ENCODE results near the gene CRYGN.

The CRYGN gene

DNA sequence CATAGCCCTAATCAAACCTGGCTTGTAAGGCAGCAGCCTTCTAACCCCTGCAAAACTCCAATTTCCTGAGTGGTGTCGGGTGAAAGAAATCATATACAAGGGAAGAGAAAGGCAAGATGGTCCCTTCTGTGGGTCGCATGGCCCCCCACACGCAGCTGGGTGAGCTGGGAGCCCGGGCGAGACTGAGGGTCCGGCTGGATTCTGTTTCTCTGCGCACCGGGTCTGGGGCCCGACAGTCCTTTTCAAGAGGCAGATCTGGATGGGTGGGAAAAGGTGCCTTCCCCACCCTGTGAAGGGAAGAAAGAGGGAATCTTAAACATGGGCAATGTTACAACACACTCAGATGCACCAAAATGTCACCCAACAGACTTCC lies 48.6 kb downstream of the CRYGN start:
- H3K4me3 ChIP-seq (replicated peaks; ENCODE audit: low read depth, low read length) = no peak overlapping the region
- no peak for DNase-seq (ENCODE audit: extremely low read depth, low read depth)
- TF ChIP-seq, protein P1, sequence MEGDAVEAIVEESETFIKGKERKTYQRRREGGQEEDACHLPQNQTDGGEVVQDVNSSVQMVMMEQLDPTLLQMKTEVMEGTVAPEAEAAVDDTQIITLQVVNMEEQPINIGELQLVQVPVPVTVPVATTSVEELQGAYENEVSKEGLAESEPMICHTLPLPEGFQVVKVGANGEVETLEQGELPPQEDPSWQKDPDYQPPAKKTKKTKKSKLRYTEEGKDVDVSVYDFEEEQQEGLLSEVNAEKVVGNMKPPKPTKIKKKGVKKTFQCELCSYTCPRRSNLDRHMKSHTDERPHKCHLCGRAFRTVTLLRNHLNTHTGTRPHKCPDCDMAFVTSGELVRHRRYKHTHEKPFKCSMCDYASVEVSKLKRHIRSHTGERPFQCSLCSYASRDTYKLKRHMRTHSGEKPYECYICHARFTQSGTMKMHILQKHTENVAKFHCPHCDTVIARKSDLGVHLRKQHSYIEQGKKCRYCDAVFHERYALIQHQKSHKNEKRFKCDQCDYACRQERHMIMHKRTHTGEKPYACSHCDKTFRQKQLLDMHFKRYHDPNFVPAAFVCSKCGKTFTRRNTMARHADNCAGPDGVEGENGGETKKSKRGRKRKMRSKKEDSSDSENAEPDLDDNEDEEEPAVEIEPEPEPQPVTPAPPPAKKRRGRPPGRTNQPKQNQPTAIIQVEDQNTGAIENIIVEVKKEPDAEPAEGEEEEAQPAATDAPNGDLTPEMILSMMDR (IDR thresholded peaks at IDR 0.05; ENCODE audit: low read depth, low read length, missing control alignments) = no peak

DNA sequence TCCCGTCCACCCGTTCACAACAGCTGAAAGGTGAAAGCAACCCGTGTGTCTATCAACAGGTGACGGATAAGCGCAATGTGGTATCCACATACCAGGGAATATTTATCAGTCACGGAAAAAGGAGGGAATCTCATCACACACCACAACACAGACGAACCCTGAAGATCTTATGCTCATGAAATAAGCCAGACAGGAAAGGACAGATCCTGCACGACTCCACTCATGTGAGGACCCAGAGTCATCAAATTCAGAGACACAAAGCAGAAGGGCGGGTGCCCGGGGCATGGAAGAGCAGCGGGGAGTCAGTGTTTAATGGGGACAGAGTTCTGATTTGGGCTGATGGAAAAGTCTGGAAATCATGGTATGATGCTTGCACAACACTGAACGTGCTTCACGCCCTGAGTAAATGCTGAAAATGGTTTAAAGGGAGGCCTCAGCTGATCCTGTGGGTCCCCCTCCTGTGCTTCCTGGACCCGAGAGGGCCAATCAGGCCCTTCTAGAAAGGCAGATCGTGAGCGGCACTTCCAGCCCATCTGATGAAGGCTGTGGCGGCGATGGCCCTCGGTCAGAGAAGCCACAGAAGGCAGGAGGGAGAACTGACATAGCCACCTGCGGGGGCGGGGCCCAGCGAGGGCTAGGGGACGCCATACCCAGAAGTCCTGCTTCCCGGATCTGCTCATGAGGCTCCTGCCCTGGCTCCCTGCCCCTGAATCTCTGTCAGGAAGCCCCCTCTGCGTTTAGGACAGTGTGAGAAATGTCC lies 49.2 kb downstream of the CRYGN start:
- no peak overlapping the region for H3K4me3 ChIP-seq (replicated peaks; ENCODE audit: low read depth, low read length)
- TF ChIP-seq, protein P1 (IDR thresholded peaks at IDR 0.05; ENCODE audit: low read depth, low read length, missing control alignments) = no peak
- DNase-seq (ENCODE audit: extremely low read depth, low read depth) = no peak

DNA sequence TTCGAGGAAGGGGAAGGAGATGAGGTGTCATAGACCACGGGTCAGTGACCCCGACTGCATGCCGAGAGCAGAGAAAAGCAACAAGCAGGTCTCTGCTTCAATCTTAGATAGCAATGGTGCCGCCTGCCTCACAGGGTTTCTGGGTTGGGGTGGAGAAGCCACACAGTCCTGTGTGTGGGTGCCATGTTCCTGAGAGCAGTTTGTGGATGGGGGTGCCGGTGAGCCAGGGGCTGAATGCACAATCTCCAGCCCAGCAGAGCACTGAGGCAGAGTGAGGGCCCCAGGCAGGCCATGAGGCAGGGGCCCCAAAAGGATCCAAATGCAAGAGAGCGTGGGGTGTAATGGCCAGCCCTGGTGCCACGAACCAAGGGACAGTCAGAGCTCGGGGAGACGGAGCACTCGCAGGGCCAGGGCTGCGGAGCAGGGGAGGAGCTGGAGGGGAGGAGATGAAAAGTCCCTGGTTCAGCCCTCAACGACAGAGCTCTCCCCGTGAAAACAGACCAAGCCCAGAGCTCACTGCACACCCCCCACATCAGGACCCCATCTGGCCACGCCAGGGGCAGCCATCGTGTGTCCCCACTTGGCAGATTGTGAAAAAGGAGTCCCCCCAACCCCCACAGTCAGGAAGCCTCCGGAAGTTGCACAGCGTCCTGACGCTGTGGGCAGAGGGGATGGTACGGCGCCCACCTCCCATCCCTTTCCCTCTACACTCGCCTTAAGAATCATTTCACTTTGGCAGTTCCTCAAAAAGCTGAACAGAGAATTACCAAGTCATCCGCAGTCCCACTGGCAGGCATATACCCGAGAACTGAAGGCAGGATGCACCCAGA lies 50.0 kb downstream of the CRYGN start:
- no peak overlapping the region for H3K4me3 ChIP-seq (replicated peaks; ENCODE audit: low read depth, low read length)
- TF ChIP-seq, protein P1 (IDR thresholded peaks at IDR 0.05; ENCODE audit: low read depth, low read length, missing control alignments) = no peak
- no peak for DNase-seq (ENCODE audit: extremely low read depth, low read depth)

DNA sequence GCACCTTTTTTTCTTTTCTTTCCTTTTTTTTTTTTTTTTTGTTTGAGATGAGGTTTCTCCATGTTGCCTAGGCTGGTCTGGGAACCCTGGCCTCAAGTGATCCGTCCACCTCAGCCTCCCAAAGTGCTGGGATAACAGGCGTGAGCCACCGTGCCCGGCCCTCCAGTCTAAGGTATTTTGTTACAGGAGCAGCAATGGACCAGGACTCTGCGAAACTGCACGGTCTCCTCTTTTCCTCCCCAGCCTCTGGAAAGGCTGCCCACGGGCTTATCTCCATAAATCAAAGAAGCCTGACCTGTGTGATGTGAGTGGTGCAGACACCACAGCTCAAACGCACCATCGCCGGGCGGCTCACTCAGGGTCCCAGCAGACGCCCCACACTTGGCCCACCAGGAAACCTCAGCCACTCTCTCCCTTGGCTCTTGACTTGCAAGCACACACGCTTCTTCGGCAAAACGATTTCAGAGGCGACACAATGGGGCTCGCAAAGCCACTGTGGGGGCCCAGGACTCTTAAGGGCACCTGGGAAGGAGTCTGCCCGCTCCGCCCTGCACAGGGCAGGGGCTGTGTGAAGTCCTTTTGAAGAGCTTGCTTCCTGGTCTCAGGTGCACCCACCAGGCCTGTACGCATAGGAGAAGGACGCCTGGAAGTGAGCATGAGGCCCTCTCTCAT lies 50.7 kb downstream of the CRYGN start:
- no peak for DNase-seq (ENCODE audit: extremely low read depth, low read depth)
- TF ChIP-seq, protein P1 (IDR thresholded peaks at IDR 0.05; ENCODE audit: low read depth, low read length, missing control alignments) = no peak

DNA sequence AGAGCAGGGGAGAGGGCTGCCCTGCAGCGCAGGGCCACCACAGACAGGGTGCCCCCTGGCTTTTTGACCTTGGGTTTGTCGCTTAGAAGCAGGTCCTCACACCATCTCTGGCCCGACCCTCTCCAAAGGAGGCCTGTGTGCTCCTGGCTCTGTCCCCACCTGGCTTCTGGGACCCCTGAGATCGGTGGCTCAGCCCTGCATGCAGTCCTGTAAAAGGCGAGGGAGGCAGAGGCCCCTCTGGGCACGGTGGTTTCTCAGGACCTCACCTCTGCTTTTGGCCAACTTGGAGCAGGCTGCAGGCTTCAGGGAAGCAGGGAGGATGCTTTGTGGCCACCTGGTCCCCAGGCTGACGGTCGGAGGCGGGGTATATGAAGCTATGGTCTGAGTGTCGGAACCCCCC lies 51.5 kb downstream of the CRYGN start:
- no peak overlapping the region for H3K4me3 ChIP-seq (replicated peaks; ENCODE audit: low read depth, low read length)
- TF ChIP-seq, protein P1 (IDR thresholded peaks at IDR 0.05; ENCODE audit: low read depth, low read length, missing control alignments) = no peak
- no peak for DNase-seq (ENCODE audit: extremely low read depth, low read depth)

More for the DNA sequence above, 50.7 kb downstream of the CRYGN start:
- H3K4me3 ChIP-seq (replicated peaks; ENCODE audit: low read depth, low read length) = no peak overlapping the region

DNA sequence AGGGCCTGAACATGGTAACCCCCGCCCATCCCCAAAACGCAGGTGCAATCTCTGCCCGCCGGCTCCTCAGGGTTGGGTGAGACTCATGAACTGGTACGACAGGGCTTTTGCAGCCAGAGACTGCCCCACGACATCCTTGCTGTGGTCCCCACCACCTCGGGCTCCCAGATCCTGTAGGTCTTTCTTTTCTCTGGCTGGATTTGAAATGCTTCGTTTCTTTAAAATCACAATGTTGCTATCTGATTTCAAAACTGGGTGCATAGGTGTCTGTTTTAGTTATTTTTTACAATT lies 52.0 kb downstream of the CRYGN start:
- no peak for DNase-seq (ENCODE audit: extremely low read depth, low read depth)
- TF ChIP-seq, protein P1 (IDR thresholded peaks at IDR 0.05; ENCODE audit: low read depth, low read length, missing control alignments) = no peak
- no peak overlapping the region for H3K4me3 ChIP-seq (replicated peaks; ENCODE audit: low read depth, low read length)
